ENCODE results near the gene KCMF1. TPM values are rescaled to one million over a fixed set of nuclear protein-coding genes. Genes with fewer than 3 reads are reported as not detected.

Gene KCMF1
- total and polyA plus RNA-seq, 2 experiments from 2014 or later = 50.8 to 63.0 TPM

GRCh38 chr2:84925724-84926376 lies 45.1 kb upstream of the KCMF1 start:
- Histone ChIP-seq H2AFZ (peak overlapping the region; percentile 43), H3K36me3 (replicated peaks; ENCODE audit: insufficient read depth, low read depth) (no peaks in the 10 kb centered on the region), H4K20me1 (ENCODE audit: insufficient read depth, poor library complexity, severe bottlenecking) (no peaks in the 10 kb centered on the region), H3K4me1 (ENCODE audit: insufficient read depth) (peaks cover 6% of the 10 kb centered on the region), H3K27me3 (no peaks in the 10 kb centered on the region), H3K9me3 (ENCODE audit: low read depth) (no peaks in the 10 kb centered on the region), H3K4me2 (peak overlapping the region; percentile 76), H3K27ac (no peak overlapping the region), H3K79me2 (no peaks in the 10 kb centered on the region), H3K4me3 (no peak overlapping the region), H3K9me2 (replicated peaks; ENCODE audit: insufficient read depth) (no peaks in the 10 kb centered on the region)
- 6% methylated on average over 34 of the region's 34 CpGs for WGBS (ENCODE audit: low lambda C conversion rate, missing lambda C conversion rate)
- peak; percentile 96 for DNase-seq (ENCODE audit: low spot score)
- TF ChIP-seq EZH2phosphoT487 (IDR thresholded peaks at IDR 0.05; ENCODE audit: low read depth, severe bottlenecking, unreplicated experiment) (no peak), CTCF (IDR thresholded peaks at IDR 0.05; ENCODE audit: poor library complexity) (peak; percentile 98)

- Histone ChIP-seq H3K36me3 (replicated peaks; ENCODE audit: insufficient read depth, low read depth) (no peaks in the 10 kb centered on the region), H3K9me3 (ENCODE audit: low read depth) (no peaks in the 10 kb centered on the region), H3K79me2 (no peaks in the 10 kb centered on the region), H3K4me3 (no peak overlapping the region), H2AFZ (no peak overlapping the region), H3K9me2 (replicated peaks; ENCODE audit: insufficient read depth) (no peaks in the 10 kb centered on the region), H4K20me1 (ENCODE audit: insufficient read depth, poor library complexity, severe bottlenecking) (no peaks in the 10 kb centered on the region), H3K27me3 (no peaks in the 10 kb centered on the region), H3K27ac (no peak overlapping the region), H3K4me1 (ENCODE audit: insufficient read depth) (peaks cover 6% of the 10 kb centered on the region), H3K4me2 (no peak overlapping the region)
- no peak for DNase-seq (ENCODE audit: low spot score)
- TF ChIP-seq EZH2 (IDR thresholded peaks at IDR 0.05; ENCODE audit: borderline replicate concordance) (no peak), CTCF (IDR thresholded peaks at IDR 0.05; ENCODE audit: poor library complexity) (no peak), EZH2phosphoT487 (IDR thresholded peaks at IDR 0.05; ENCODE audit: low read depth, severe bottlenecking, unreplicated experiment) (no peak)
- WGBS (ENCODE audit: low lambda C conversion rate, missing lambda C conversion rate) = 49% methylated on average over 3 of the region's 3 CpGs
Measured at GRCh38 chr2:84927275-84927627, 43.7 kb upstream of the KCMF1 start.

- no peaks in the 10 kb centered on the region for H3K79me2 ChIP-seq
- no peak overlapping the region for H3K4me2 ChIP-seq
- DNase-seq (ENCODE audit: low spot score) = no peak
- H3K4me3 ChIP-seq = no peak overlapping the region
- peaks cover 1% of the 10 kb centered on the region for H3K4me1 ChIP-seq (ENCODE audit: insufficient read depth)
- WGBS (ENCODE audit: low lambda C conversion rate, missing lambda C conversion rate) = 60% methylated on average over 1 of the region's 1 CpG
- H3K9me2 ChIP-seq (replicated peaks; ENCODE audit: insufficient read depth) = no peaks in the 10 kb centered on the region
- no peaks in the 10 kb centered on the region for H3K27me3 ChIP-seq
- H3K27ac ChIP-seq = no peak overlapping the region
- H3K36me3 ChIP-seq (replicated peaks; ENCODE audit: insufficient read depth, low read depth) = no peaks in the 10 kb centered on the region
- TF ChIP-seq EZH2phosphoT487 (IDR thresholded peaks at IDR 0.05; ENCODE audit: low read depth, severe bottlenecking, unreplicated experiment) = no peak
- TF ChIP-seq CTCF (IDR thresholded peaks at IDR 0.05; ENCODE audit: poor library complexity) = no peak
- TF ChIP-seq EZH2 (IDR thresholded peaks at IDR 0.05; ENCODE audit: borderline replicate concordance) = no peak
- H4K20me1 ChIP-seq (ENCODE audit: insufficient read depth, poor library complexity, severe bottlenecking) = no peaks in the 10 kb centered on the region
- no peaks in the 10 kb centered on the region for H3K9me3 ChIP-seq (ENCODE audit: low read depth)
- H2AFZ ChIP-seq = no peak overlapping the region
Measured at GRCh38 chr2:84931384-84931821, 39.6 kb upstream of the KCMF1 start.

Data from hepatocyte (in vitro differentiated cells).